ENCODE results near the gene SLIT1.

SLIT1 gene

GRCh38 chr10:96999337-96999736 lies 186.4 kb downstream of the SLIT1 start:
- Histone ChIP-seq H3K4me1 (no peaks in the 10 kb centered on the region), H3K9ac (no peak overlapping the region), H3K4me3 (no peak overlapping the region), H3K4me2 (no peak overlapping the region), H3K27ac (no peak overlapping the region), H3K27me3 (no peaks in the 10 kb centered on the region), H3K36me3 (no peaks in the 10 kb centered on the region), H3K9me3 (no peaks in the 10 kb centered on the region), H4K20me1 (no peaks in the 10 kb centered on the region)
- no peak for TF ChIP-seq Cebpa-rat (IDR thresholded peaks at IDR 0.05)

- H3K9me3 ChIP-seq = no peaks in the 10 kb centered on the region
- no peak overlapping the region for H3K4me2 ChIP-seq
- H3K27me3 ChIP-seq = no peaks in the 10 kb centered on the region
- no peak overlapping the region for H3K9ac ChIP-seq
- no peaks in the 10 kb centered on the region for H3K4me1 ChIP-seq
- H3K27ac ChIP-seq = no peak overlapping the region
- TF ChIP-seq Cebpa-rat (IDR thresholded peaks at IDR 0.05) = no peak
- no peaks in the 10 kb centered on the region for H3K36me3 ChIP-seq
- no peak overlapping the region for H3K4me3 ChIP-seq
- no peaks in the 10 kb centered on the region for H4K20me1 ChIP-seq
Measured at GRCh38 chr10:96998329-96998888, 187.3 kb downstream of the SLIT1 start.

GRCh38 chr10:96996275-96996965 lies 189.3 kb downstream of the SLIT1 start:
- no peak overlapping the region for H3K27ac ChIP-seq
- TF ChIP-seq Cebpa-rat (IDR thresholded peaks at IDR 0.05) = no peak
- no peak overlapping the region for H3K4me3 ChIP-seq

GRCh38 chr10:96995851-96996250 lies 189.9 kb downstream of the SLIT1 start:
- Histone ChIP-seq H3K27ac (no peak overlapping the region), H3K36me3 (no peaks in the 10 kb centered on the region), H4K20me1 (no peaks in the 10 kb centered on the region), H3K4me2 (no peak overlapping the region), H3K27me3 (no peaks in the 10 kb centered on the region), H3K4me1 (no peaks in the 10 kb centered on the region), H3K9ac (no peak overlapping the region), H3K9me3 (no peaks in the 10 kb centered on the region), H3K4me3 (no peak overlapping the region)
- TF ChIP-seq Cebpa-rat (IDR thresholded peaks at IDR 0.05) = no peak

More at GRCh38 chr10:96996275-96996965, 189.3 kb downstream of the SLIT1 start:
- no peaks in the 10 kb centered on the region for H3K4me1 ChIP-seq
- H3K4me2 ChIP-seq = no peak overlapping the region
- no peaks in the 10 kb centered on the region for H4K20me1 ChIP-seq
- no peaks in the 10 kb centered on the region for H3K36me3 ChIP-seq
- H3K9ac ChIP-seq = no peak overlapping the region
- no peaks in the 10 kb centered on the region for H3K9me3 ChIP-seq
- no peaks in the 10 kb centered on the region for H3K27me3 ChIP-seq

- Histone ChIP-seq H3K36me3 (0 out of 2 replicates have a peak, but pooled peaks cover 4% of the 10 kb centered on the region), H3K9ac (no peak overlapping the region), H4K20me1 (no peaks in the 10 kb centered on the region), H3K4me2 (no peak overlapping the region), H3K4me1 (no peaks in the 10 kb centered on the region), H3K27ac (no peak overlapping the region), H3K9me3 (no peaks in the 10 kb centered on the region), H3K4me3 (no peak overlapping the region), H3K27me3 (no peaks in the 10 kb centered on the region)
- TF ChIP-seq Cebpa-rat (IDR thresholded peaks at IDR 0.05) = no peak
Measured at GRCh38 chr10:96992721-96993120, 193.0 kb downstream of the SLIT1 start.

GRCh38 chr10:96991313-96991841 lies 194.4 kb downstream of the SLIT1 start:
- Histone ChIP-seq H3K9me3 (no peaks in the 10 kb centered on the region), H3K27me3 (no peaks in the 10 kb centered on the region), H3K4me3 (no peak overlapping the region), H3K4me2 (no peak overlapping the region), H3K9ac (no peak overlapping the region), H4K20me1 (no peaks in the 10 kb centered on the region), H3K36me3 (0 out of 2 replicates have a peak, but pooled peaks cover 5% of the 10 kb centered on the region), H3K4me1 (no peaks in the 10 kb centered on the region), H3K27ac (no peak overlapping the region)
- TF ChIP-seq Cebpa-rat (IDR thresholded peaks at IDR 0.05) = no peak

GRCh38 chr10:96988426-96988825 lies 197.3 kb downstream of the SLIT1 start:
- Histone ChIP-seq H3K9ac (no peak overlapping the region), H3K27me3 (no peaks in the 10 kb centered on the region), H3K4me2 (no peak overlapping the region), H3K36me3 (0 out of 2 replicates have a peak, but pooled peaks cover 5% of the 10 kb centered on the region), H4K20me1 (no peaks in the 10 kb centered on the region), H3K4me1 (peaks cover 29% of the 10 kb centered on the region), H3K4me3 (no peak overlapping the region), H3K9me3 (no peaks in the 10 kb centered on the region), H3K27ac (no peak overlapping the region)
- TF ChIP-seq Cebpa-rat (IDR thresholded peaks at IDR 0.05) = no peak

GRCh38 chr10:96987842-96988175 lies 197.9 kb downstream of the SLIT1 start:
- Histone ChIP-seq H3K27me3 (no peaks in the 10 kb centered on the region), H3K9me3 (no peaks in the 10 kb centered on the region), H3K36me3 (peaks cover 8% of the 10 kb centered on the region; the same call in 1 of the 2 replicates), H3K4me3 (no peak overlapping the region), H3K4me2 (no peak overlapping the region), H3K4me1 (peaks cover 33% of the 10 kb centered on the region), H3K27ac (no peak overlapping the region), H3K9ac (no peak overlapping the region), H4K20me1 (no peaks in the 10 kb centered on the region)
- TF ChIP-seq Cebpa-rat (IDR thresholded peaks at IDR 0.05) = no peak

GRCh38 chr10:96987141-96987841 lies 198.5 kb downstream of the SLIT1 start:
- TF ChIP-seq Cebpa-rat (IDR thresholded peaks at IDR 0.05) = no peak
- peaks cover 13% of the 10 kb centered on the region for H3K36me3 ChIP-seq
- no peaks in the 10 kb centered on the region for H3K9me3 ChIP-seq
- H3K9ac ChIP-seq = no peak overlapping the region
- H3K4me1 ChIP-seq = peaks cover 33% of the 10 kb centered on the region
- no peak overlapping the region for H3K4me3 ChIP-seq
- no peak overlapping the region for H3K27ac ChIP-seq
- H3K4me2 ChIP-seq = no peak overlapping the region
- H3K27me3 ChIP-seq = no peaks in the 10 kb centered on the region
- no peaks in the 10 kb centered on the region for H4K20me1 ChIP-seq
